HG03558 (cell line): ENCODE results near the gene NCF4.

Source experiments
- ATAC-seq: cut with Tn5 transposase; IDR thresholded peaks from one replicate; pipeline ENCODE4 v1.9.1; 2021; ENCODE audit warnings: moderate number of reproducible peaks; ENCODE audit not compliant: unreplicated experiment; ENCODE audit errors: extremely low read depth

The NCF4 gene

GRCh38 chr22:36916034-36916433 is 55.2 kb downstream of the NCF4 start:
- no peak for ATAC-seq

GRCh38 chr22:36918586-36919284 is 57.9 kb downstream of the NCF4 start:
- no peak for ATAC-seq

- no peak for ATAC-seq
Measured at GRCh38 chr22:36921309-36922104, 60.7 kb downstream of the NCF4 start.

- no peak for ATAC-seq
Measured at GRCh38 chr22:36922105-36922608, 61.4 kb downstream of the NCF4 start.

- ATAC-seq = no peak
Measured at GRCh38 chr22:36922711-36923110, 61.9 kb downstream of the NCF4 start.

DNA sequence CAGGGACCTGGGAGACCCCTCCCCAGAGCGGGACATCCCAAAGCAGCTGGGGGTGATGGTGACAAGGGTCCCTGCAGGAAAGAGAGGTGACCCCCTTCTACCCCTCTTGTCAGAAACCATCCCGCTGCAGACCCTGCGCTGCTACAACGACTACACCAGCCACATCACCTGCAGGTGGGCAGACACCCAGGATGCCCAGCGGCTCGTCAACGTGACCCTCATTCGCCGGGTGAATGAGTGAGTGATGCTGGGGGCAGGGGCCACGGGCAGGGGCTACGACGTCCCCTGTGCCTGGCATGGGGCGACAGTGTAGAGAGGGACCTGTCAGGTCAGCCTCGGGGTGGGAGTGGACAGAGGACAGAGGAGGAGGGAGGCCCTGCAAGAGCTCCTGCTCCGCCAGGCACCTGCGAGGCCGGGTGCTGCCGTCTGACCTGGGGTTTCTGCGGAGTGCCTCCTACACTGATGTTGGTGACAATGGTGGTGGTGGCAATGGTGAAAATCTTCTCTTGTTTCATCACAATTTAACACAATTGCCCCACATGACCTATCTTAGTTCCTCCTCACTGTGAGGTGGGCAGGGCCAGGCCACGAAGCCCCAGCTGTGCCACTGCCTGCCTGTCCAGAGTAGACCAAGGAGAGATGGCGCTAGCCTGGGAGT is 62.5 kb downstream of the NCF4 start:
- no peak for ATAC-seq

DNA sequence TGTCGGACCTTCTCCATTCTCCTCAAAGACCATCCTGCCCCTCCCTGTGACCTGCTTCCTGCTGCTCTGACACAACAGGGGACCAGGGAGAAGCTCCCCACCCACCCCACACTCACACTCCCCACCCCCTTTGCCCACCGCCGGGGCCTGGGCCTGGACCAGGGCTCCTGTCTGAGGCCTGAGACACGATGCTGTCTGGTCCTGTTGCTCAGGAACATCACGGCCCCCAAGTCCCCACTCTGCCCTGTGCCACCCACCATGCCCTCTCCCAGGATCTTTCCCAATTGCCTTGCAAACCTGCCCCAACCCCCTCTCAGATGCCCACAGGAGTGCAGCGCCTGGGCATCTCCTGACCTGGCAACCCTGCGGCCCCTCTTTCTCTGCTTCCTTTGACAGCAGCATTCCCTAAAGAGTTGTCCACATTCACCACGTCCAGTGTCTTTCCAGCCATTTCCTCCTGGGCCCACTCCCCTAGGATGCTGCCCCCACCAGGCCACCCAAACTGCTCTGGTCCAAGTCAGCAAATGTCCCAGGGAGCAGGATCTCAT is 63.4 kb downstream of the NCF4 start:
- ATAC-seq = no peak

GRCh38 chr22:36925388-36926290 is 64.8 kb downstream of the NCF4 start:
- ATAC-seq = no peak

DNA sequence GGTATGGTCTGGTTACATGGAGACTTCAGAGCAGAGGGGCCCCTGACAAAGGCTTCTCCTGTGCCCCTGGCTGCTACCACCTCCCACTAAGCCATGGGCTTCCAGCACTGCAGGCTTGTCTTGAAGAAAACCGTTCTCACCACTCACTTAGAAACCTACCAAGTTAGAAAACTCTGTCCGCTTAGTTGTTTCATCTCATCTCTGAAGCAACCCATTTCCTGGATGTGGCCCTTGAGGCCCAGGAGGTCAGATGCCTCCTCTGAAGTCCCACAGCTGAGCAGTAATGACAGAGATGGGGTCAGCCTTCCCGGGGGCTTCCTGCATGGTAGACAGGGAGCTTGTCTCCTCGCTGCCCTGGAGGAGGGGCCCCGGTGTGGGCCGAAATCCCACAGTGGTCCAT is 65.5 kb downstream of the NCF4 start:
- no peak for ATAC-seq

GRCh38 chr22:36926721-36927435 is 66.1 kb downstream of the NCF4 start:
- no peak for ATAC-seq
